Measurements from ENCODE around the gene LRMDA.

Gene LRMDA

GRCh38 chr10:75938380-75939122, 507.1 kb downstream of the LRMDA start:
- DNase-seq, result no peak

GRCh38 chr10:75939541-75939940, 508.1 kb downstream of the LRMDA start:
- no peak for DNase-seq

GRCh38 chr10:75940742-75941141, 509.3 kb downstream of the LRMDA start:
- no peak for DNase-seq

- no peak for DNase-seq
Measured at GRCh38 chr10:75941223-75941801, 509.9 kb downstream of the LRMDA start.

- DNase-seq, result no peak
Measured at GRCh38 chr10:75944061-75944460, 512.6 kb downstream of the LRMDA start.

GRCh38 chr10:75948583-75948982, 517.2 kb downstream of the LRMDA start:
- DNase-seq, result no peak

GRCh38 chr10:75950307-75950706, 518.9 kb downstream of the LRMDA start:
- no peak for DNase-seq

- DNase-seq, result no peak
Measured at GRCh38 chr10:75950997-75951589, 519.7 kb downstream of the LRMDA start.

GRCh38 chr10:75951627-75952026, 520.2 kb downstream of the LRMDA start:
- no peak for DNase-seq

GRCh38 chr10:75952093-75952492, 520.7 kb downstream of the LRMDA start:
- DNase-seq, result no peak

GRCh38 chr10:75954486-75954885, 523.1 kb downstream of the LRMDA start:
- no peak for DNase-seq

GRCh38 chr10:75955973-75956502, 524.6 kb downstream of the LRMDA start:
- no peak for DNase-seq

GRCh38 chr10:75956624-75957023, 525.2 kb downstream of the LRMDA start:
- no peak for DNase-seq

- DNase-seq, result no peak
Measured at GRCh38 chr10:75957314-75958120, 526.1 kb downstream of the LRMDA start.

GRCh38 chr10:75959209-75959608, 527.8 kb downstream of the LRMDA start:
- no peak for DNase-seq

GRCh38 chr10:75959912-75960311, 528.5 kb downstream of the LRMDA start:
- DNase-seq, result no peak

- no peak for DNase-seq
Measured at GRCh38 chr10:75962395-75963061, 531.1 kb downstream of the LRMDA start.

GRCh38 chr10:75967491-75967890, 536.1 kb downstream of the LRMDA start:
- DNase-seq, result no peak

- DNase-seq, result no peak
Measured at GRCh38 chr10:75969031-75969430, 537.6 kb downstream of the LRMDA start.

- no peak for DNase-seq
Measured at GRCh38 chr10:75971402-75972211, 540.2 kb downstream of the LRMDA start.

- no peak for DNase-seq
Measured at GRCh38 chr10:75972491-75973276, 541.3 kb downstream of the LRMDA start.
